ENCODE data around the gene G6PD.
"Not testable (repeated sequence)": the region's sequence is repeated elsewhere in the genome, so short reads cannot be mapped to it uniquely, and the experiment has no call there.

The G6PD gene

GRCh38 chrX:154575076-154575475 lies 28.4 kb upstream of the G6PD start:
- WGBS = no CpG with 5 or more reads among the region's 5 CpGs
- H4K91ac ChIP-seq (ENCODE audit: low read length); DNase-seq; H3K4me2 ChIP-seq (ENCODE audit: low read length, poor library complexity, severe bottlenecking); H3K4ac ChIP-seq (ENCODE audit: low read depth in 1 of 2, low read length in 2 of 2); H2AK5ac ChIP-seq (ENCODE audit: low read length, severe bottlenecking); H3K9ac ChIP-seq (ENCODE audit: low read length); H3K27me3 ChIP-seq (ENCODE audit: control insufficient read depth in 1 of 2, insufficient read depth in 1 of 2, low read length in 2 of 2); H2BK15ac ChIP-seq (ENCODE audit: low read depth, poor library complexity, severe bottlenecking); H3K18ac ChIP-seq (ENCODE audit: low read depth in 1 of 2, low read length in 2 of 2); H3K23ac ChIP-seq (ENCODE audit: low read length in 2 of 2); H2BK12ac ChIP-seq (ENCODE audit: low read length in 2 of 2); H3K4me1 ChIP-seq (ENCODE audit: control insufficient read depth, insufficient read depth, low read depth, low read length); H3K79me1 ChIP-seq (replicated peaks; ENCODE audit: low read length, poor library complexity, severe bottlenecking); H2AFZ ChIP-seq (ENCODE audit: low read depth, low read length); H3K27ac ChIP-seq (ENCODE audit: low read length, poor library complexity, severe bottlenecking); H2BK5ac ChIP-seq (ENCODE audit: low read depth, low read length, poor library complexity, severe bottlenecking); H2BK120ac ChIP-seq (ENCODE audit: low read depth, low read length); H3K36me3 ChIP-seq (ENCODE audit: control insufficient read depth in 1 of 2, insufficient read depth in 2 of 2, low read depth in 1 of 2, low read length in 2 of 2); H3K14ac ChIP-seq (ENCODE audit: low read length in 2 of 2); H4K8ac ChIP-seq (ENCODE audit: low read length); H3K4me3 ChIP-seq (ENCODE audit: insufficient read depth in 1 of 2, low read depth in 1 of 2, low read length in 2 of 2); H3K9me3 ChIP-seq (ENCODE audit: control insufficient read depth, low read length): not testable (repeated sequence)

- H3K23ac ChIP-seq (ENCODE audit: low read length in 2 of 2); H2BK12ac ChIP-seq (ENCODE audit: low read length in 2 of 2); DNase-seq; H3K18ac ChIP-seq (ENCODE audit: low read depth in 1 of 2, low read length in 2 of 2); H2AK5ac ChIP-seq (ENCODE audit: low read length, severe bottlenecking); H3K79me1 ChIP-seq (replicated peaks; ENCODE audit: low read length, poor library complexity, severe bottlenecking); H4K91ac ChIP-seq (ENCODE audit: low read length); H4K8ac ChIP-seq (ENCODE audit: low read length); H2AFZ ChIP-seq (ENCODE audit: low read depth, low read length); H3K14ac ChIP-seq (ENCODE audit: low read length in 2 of 2); H3K36me3 ChIP-seq (ENCODE audit: control insufficient read depth in 1 of 2, insufficient read depth in 2 of 2, low read depth in 1 of 2, low read length in 2 of 2); H3K4me2 ChIP-seq (ENCODE audit: low read length, poor library complexity, severe bottlenecking); H3K4ac ChIP-seq (ENCODE audit: low read depth in 1 of 2, low read length in 2 of 2); H3K4me1 ChIP-seq (ENCODE audit: control insufficient read depth, insufficient read depth, low read depth, low read length); H2BK15ac ChIP-seq (ENCODE audit: low read depth, poor library complexity, severe bottlenecking); H2BK120ac ChIP-seq (ENCODE audit: low read depth, low read length); H3K4me3 ChIP-seq (ENCODE audit: insufficient read depth in 1 of 2, low read depth in 1 of 2, low read length in 2 of 2); H3K9me3 ChIP-seq (ENCODE audit: control insufficient read depth, low read length); H2BK5ac ChIP-seq (ENCODE audit: low read depth, low read length, poor library complexity, severe bottlenecking); H3K9ac ChIP-seq (ENCODE audit: low read length); H3K27ac ChIP-seq (ENCODE audit: low read length, poor library complexity, severe bottlenecking); H3K27me3 ChIP-seq (ENCODE audit: control insufficient read depth in 1 of 2, insufficient read depth in 1 of 2, low read length in 2 of 2): not testable (repeated sequence)
- WGBS = no CpG with 5 or more reads among the region's 10 CpGs
These were observed 26.4 kb upstream of the G6PD start for GRCh38 chrX:154573061-154573460.

DNA sequence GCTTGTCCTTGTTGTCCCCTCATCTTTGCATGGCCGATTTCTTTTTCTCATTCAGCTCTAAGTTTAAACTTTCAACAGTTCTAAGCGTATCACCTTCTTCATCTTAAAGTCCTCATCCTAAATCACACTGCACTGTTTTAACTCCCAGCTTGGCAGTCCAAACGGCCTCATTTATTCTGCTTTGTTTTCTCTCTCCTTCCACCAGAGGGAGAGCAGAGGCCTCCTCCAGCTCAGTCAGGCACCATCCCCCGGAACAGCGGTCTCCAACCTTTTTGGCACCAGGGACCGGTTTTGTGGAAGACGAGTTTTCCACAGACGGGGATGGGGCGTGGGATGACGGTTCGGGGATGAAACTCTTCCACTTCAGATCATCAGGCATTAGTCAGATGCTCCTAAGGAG lies 23.7 kb upstream of the G6PD start:
- not testable (repeated sequence) for H3K4me2 ChIP-seq (ENCODE audit: low read length, poor library complexity, severe bottlenecking); H2BK15ac ChIP-seq (ENCODE audit: low read depth, poor library complexity, severe bottlenecking); H2AFZ ChIP-seq (ENCODE audit: low read depth, low read length); H3K18ac ChIP-seq (ENCODE audit: low read depth in 1 of 2, low read length in 2 of 2); H3K23ac ChIP-seq (ENCODE audit: low read length in 2 of 2); DNase-seq; H3K4me3 ChIP-seq (ENCODE audit: insufficient read depth in 1 of 2, low read depth in 1 of 2, low read length in 2 of 2); H3K9me3 ChIP-seq (ENCODE audit: control insufficient read depth, low read length); H3K4ac ChIP-seq (ENCODE audit: low read depth in 1 of 2, low read length in 2 of 2); H2BK12ac ChIP-seq (ENCODE audit: low read length in 2 of 2); H3K14ac ChIP-seq (ENCODE audit: low read length in 2 of 2); H3K27ac ChIP-seq (ENCODE audit: low read length, poor library complexity, severe bottlenecking); H3K9ac ChIP-seq (ENCODE audit: low read length); H4K91ac ChIP-seq (ENCODE audit: low read length); H2BK5ac ChIP-seq (ENCODE audit: low read depth, low read length, poor library complexity, severe bottlenecking); H2AK5ac ChIP-seq (ENCODE audit: low read length, severe bottlenecking); H2BK120ac ChIP-seq (ENCODE audit: low read depth, low read length); H3K79me1 ChIP-seq (replicated peaks; ENCODE audit: low read length, poor library complexity, severe bottlenecking); H4K8ac ChIP-seq (ENCODE audit: low read length); H3K36me3 ChIP-seq (ENCODE audit: control insufficient read depth in 1 of 2, insufficient read depth in 2 of 2, low read depth in 1 of 2, low read length in 2 of 2); H3K4me1 ChIP-seq (ENCODE audit: control insufficient read depth, insufficient read depth, low read depth, low read length); H3K27me3 ChIP-seq (ENCODE audit: control insufficient read depth in 1 of 2, insufficient read depth in 1 of 2, low read length in 2 of 2)
- no CpG with 5 or more reads among the region's 11 CpGs for WGBS

DNA sequence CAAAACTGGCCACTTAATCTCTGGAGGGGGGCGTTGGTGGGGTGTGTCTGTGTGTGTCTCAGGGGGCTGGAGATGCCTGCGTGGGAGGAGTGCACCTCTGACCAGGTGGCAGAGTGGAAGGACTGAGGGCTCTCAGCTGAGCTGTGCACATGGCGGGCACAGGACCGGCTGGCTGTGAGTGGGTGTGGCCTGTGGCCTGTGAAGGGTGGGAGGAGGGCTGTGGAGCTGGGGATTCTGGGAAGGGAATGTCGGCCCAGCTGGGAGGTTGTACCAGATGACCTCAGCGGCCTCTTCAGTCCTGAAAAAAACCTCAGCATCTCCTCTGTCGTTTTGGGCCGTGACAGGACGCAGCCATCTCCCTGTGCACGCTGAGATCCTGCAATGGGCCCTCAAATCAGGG lies 15.6 kb upstream of the G6PD start:
- not testable (repeated sequence) for H2AK5ac ChIP-seq (ENCODE audit: low read length, severe bottlenecking); H3K4me1 ChIP-seq (ENCODE audit: control insufficient read depth, insufficient read depth, low read depth, low read length); H3K4me3 ChIP-seq (ENCODE audit: insufficient read depth in 1 of 2, low read depth in 1 of 2, low read length in 2 of 2); H3K23ac ChIP-seq (ENCODE audit: low read length in 2 of 2); H3K4ac ChIP-seq (ENCODE audit: low read depth in 1 of 2, low read length in 2 of 2); H2BK120ac ChIP-seq (ENCODE audit: low read depth, low read length); H2BK5ac ChIP-seq (ENCODE audit: low read depth, low read length, poor library complexity, severe bottlenecking); H2BK12ac ChIP-seq (ENCODE audit: low read length in 2 of 2); DNase-seq; H4K91ac ChIP-seq (ENCODE audit: low read length); H4K8ac ChIP-seq (ENCODE audit: low read length); H3K9me3 ChIP-seq (ENCODE audit: control insufficient read depth, low read length); H3K79me1 ChIP-seq (replicated peaks; ENCODE audit: low read length, poor library complexity, severe bottlenecking); H2AFZ ChIP-seq (ENCODE audit: low read depth, low read length); H3K9ac ChIP-seq (ENCODE audit: low read length); H3K18ac ChIP-seq (ENCODE audit: low read depth in 1 of 2, low read length in 2 of 2); H3K36me3 ChIP-seq (ENCODE audit: control insufficient read depth in 1 of 2, insufficient read depth in 2 of 2, low read depth in 1 of 2, low read length in 2 of 2); H3K4me2 ChIP-seq (ENCODE audit: low read length, poor library complexity, severe bottlenecking); H3K27me3 ChIP-seq (ENCODE audit: control insufficient read depth in 1 of 2, insufficient read depth in 1 of 2, low read length in 2 of 2); H2BK15ac ChIP-seq (ENCODE audit: low read depth, poor library complexity, severe bottlenecking); H3K14ac ChIP-seq (ENCODE audit: low read length in 2 of 2); H3K27ac ChIP-seq (ENCODE audit: low read length, poor library complexity, severe bottlenecking)
- WGBS = no CpG with 5 or more reads among the region's 10 CpGs

Data from mesenchymal stem cell (in vitro differentiated cells and primary cell).